ENCODE measurements around the gene MMADHC. TPM values are rescaled to one million over a fixed set of nuclear protein-coding genes. Genes with fewer than 3 reads are reported as not detected.

The MMADHC gene
- total RNA-seq, 1 donor from 2014 or later: 122 TPM

- Mint-ChIP-seq H3K4me3 (ENCODE audit: unreplicated experiment) (peak overlapping the region; percentile 100), H3K27me3 (ENCODE audit: low read depth, unreplicated experiment) (no peaks in the 10 kb centered on the region), H3K36me3 (ENCODE audit: low read depth, unreplicated experiment) (peaks cover 4% of the 10 kb centered on the region), H3K9me3 (ENCODE audit: unreplicated experiment) (no peaks in the 10 kb centered on the region), H3K27ac (ENCODE audit: unreplicated experiment) (no peak overlapping the region), H3K4me1 (ENCODE audit: low read depth, unreplicated experiment) (peaks cover 19% of the 10 kb centered on the region)
- Histone ChIP-seq H3K4me2 (ENCODE audit: low read length) (peak overlapping the region; percentile 90), H3K36me3 (ENCODE audit: insufficient read depth, low read length) (peaks cover 22% of the 10 kb centered on the region), H2AFZ (ENCODE audit: low read depth, low read length) (no peak overlapping the region), H3K79me2 (ENCODE audit: insufficient read depth, low read length) (peaks cover 58% of the 10 kb centered on the region), H3K27me3 (ENCODE audit: insufficient read depth, low read length) (no peaks in the 10 kb centered on the region), H3K4me3 (ENCODE audit: insufficient read depth, low read depth, low read length) (peak overlapping the region; percentile 98), H3K4me1 (ENCODE audit: insufficient read depth, low read length) (peaks cover 9% of the 10 kb centered on the region), H4K20me1 (ENCODE audit: insufficient read depth, low read length) (peaks cover 15% of the 10 kb centered on the region), H3K9me3 (ENCODE audit: insufficient read depth, low read depth, low read length) (no peaks in the 10 kb centered on the region), H3K9ac (ENCODE audit: low read length) (peak overlapping the region; percentile 99), H3K27ac (ENCODE audit: low read depth, low read length) (no peak overlapping the region)
- TF ChIP-seq EZH2 (IDR thresholded peaks at IDR 0.05; ENCODE audit: insufficient read depth, low read length) (no peak), CTCF (IDR thresholded peaks at IDR 0.05; ENCODE audit: insufficient read depth, low read depth, low read length) (no peak)
- FAIRE-seq (no peak), DNase-seq (ENCODE audit: low read depth) (no peak)
Measured at GRCh38 chr2:149585166-149585885, 2.2 kb downstream of the MMADHC start.

DNA sequence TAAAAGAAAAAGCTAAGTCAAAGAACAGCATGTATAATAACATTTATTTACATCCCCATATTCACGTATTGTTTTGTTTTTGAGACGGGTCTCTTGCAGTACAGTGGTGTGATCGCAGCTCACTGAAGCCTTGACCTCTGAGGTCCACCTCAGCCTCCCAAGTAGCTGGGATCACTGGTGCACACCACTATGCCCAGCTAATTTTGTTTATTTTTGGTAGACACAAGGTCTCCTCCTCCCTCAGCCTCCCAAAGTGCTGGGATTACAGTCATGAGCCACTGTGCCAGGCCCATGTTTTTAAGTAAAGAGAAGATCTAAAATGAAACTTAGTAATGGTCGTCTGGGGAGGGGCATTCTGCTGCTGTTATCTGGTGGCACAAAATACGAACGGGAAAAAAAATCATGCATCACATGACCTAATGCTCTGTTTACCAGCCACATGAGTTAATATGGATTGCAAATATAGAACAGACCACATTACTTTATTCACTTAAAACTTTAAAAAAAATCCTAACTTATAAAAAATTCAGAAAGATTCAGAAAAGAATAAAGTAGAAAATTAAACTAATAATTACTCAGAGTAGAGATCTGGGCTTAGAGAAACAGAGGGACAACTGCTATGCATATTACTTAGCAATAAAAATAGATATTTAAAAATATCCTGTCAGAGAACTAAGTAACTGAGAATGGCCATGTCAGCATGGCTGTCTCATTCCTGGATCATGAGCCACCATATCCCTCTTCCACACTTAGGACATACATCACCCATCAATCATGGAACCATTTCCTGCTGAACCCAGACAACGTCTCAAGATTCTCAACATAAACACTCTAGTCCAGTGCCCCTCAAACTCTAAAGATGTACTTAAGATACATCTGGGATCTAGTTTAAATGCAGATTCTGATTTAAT, 7.3 kb downstream of the MMADHC start:
- Mint-ChIP-seq H3K36me3 (ENCODE audit: low read depth, unreplicated experiment) (peaks cover 6% of the 10 kb centered on the region), H3K4me3 (ENCODE audit: unreplicated experiment) (no peak overlapping the region), H3K4me1 (ENCODE audit: low read depth, unreplicated experiment) (peaks cover 24% of the 10 kb centered on the region), H3K27ac (ENCODE audit: unreplicated experiment) (peak overlapping the region; percentile 75), H3K27me3 (ENCODE audit: low read depth, unreplicated experiment) (no peaks in the 10 kb centered on the region), H3K9me3 (ENCODE audit: unreplicated experiment) (no peaks in the 10 kb centered on the region)
- DNase-seq (ENCODE audit: low read depth) (no peak), FAIRE-seq (no peak)
- no peaks in the 10 kb centered on the region for H3K27me3 ChIP-seq (ENCODE audit: insufficient read depth, low read length)
- H3K27ac ChIP-seq (ENCODE audit: low read depth, low read length): peak overlapping the region; percentile 45
- no peak overlapping the region for H3K9ac ChIP-seq (ENCODE audit: low read length)
- peak overlapping the region; percentile 57 for H3K4me2 ChIP-seq (ENCODE audit: low read length)
- H2AFZ ChIP-seq (ENCODE audit: low read depth, low read length): no peak overlapping the region
- peaks cover 38% of the 10 kb centered on the region for H4K20me1 ChIP-seq (ENCODE audit: insufficient read depth, low read length)
- TF ChIP-seq CTCF (IDR thresholded peaks at IDR 0.05; ENCODE audit: insufficient read depth, low read depth, low read length) (no peak), EZH2 (IDR thresholded peaks at IDR 0.05; ENCODE audit: insufficient read depth, low read length) (no peak)
- H3K4me3 ChIP-seq (ENCODE audit: insufficient read depth, low read depth, low read length): no peak overlapping the region
- no peaks in the 10 kb centered on the region for H3K4me1 ChIP-seq (ENCODE audit: insufficient read depth, low read length)
- peaks cover 56% of the 10 kb centered on the region for H3K79me2 ChIP-seq (ENCODE audit: insufficient read depth, low read length)
- no peaks in the 10 kb centered on the region for H3K9me3 ChIP-seq (ENCODE audit: insufficient read depth, low read depth, low read length)
- H3K36me3 ChIP-seq (ENCODE audit: insufficient read depth, low read length): peaks cover 58% of the 10 kb centered on the region

Data from astrocyte (in vitro differentiated cells and primary cell).